ENCODE data around the gene GLT1D1. TPM values are rescaled to one million over a fixed set of nuclear protein-coding genes. Genes with fewer than 3 reads are reported as not detected.

GLT1D1 gene
- total and polyA plus RNA-seq, 5 donors from 2014 or later, result 0.07 to 0.08 TPM; not detected in 3

GRCh38 chr12:129028844-129029243 is 175.6 kb downstream of the GLT1D1 start:
- Histone ChIP-seq H3K27ac (ENCODE audit: insufficient read depth, low read length, poor library complexity, severe bottlenecking) (no peak overlapping the region), H3K27me3 (ENCODE audit: control insufficient read depth, insufficient read depth, low read length) (no peaks in the 10 kb centered on the region), H3K36me3 (ENCODE audit: control insufficient read depth, insufficient read depth, low read length) (no peaks in the 10 kb centered on the region), H3K4me3 (ENCODE audit: low read depth, low read length) (no peak overlapping the region), H3K9me3 (ENCODE audit: control insufficient read depth in 2 of 2, low read length in 2 of 2) (no peaks in the 10 kb centered on the region), H3K4me1 (ENCODE audit: control insufficient read depth, insufficient read depth, low read length, poor library complexity, severe bottlenecking) (no peaks in the 10 kb centered on the region)
- ATAC-seq (ENCODE audit: low read depth in 2 of 2), result no peak
- H3K27me3 Mint-ChIP-seq, result no peaks in the 10 kb centered on the region
- no peak overlapping the region for H3K4me3 Mint-ChIP-seq
- no peak for DNase-seq
- no peaks in the 10 kb centered on the region for H3K4me1 Mint-ChIP-seq
- H3K36me3 Mint-ChIP-seq, result no peaks in the 10 kb centered on the region
- peaks cover 0 to 1% (median 0%) of the 10 kb centered on the region in 7 donors for H3K9me3 Mint-ChIP-seq
- H3K27ac Mint-ChIP-seq, result no peak overlapping the region

Other genes with a start within 250 kb of the GLT1D1 start
- gene SLC15A4, start 29.5 kb upstream of the GLT1D1 start, total RNA-seq, result 12.4 TPM
- gene SLC15A4, start 29.5 kb upstream of the GLT1D1 start, polyA plus RNA-seq, result 1 to 10 TPM; 1.7 to 6.0 (median 2.5) TPM